Panc1 (cell line): ENCODE measurements around the gene SERPINA3. TPM values are rescaled to one million over a fixed set of nuclear protein-coding genes. Genes with fewer than 3 reads are reported as not detected.

Experiments
- ATAC-seq: fragments of 200-7000 bp; cut with Tn5 transposase; 2 replicates; pipeline ENCODE4 v1.9.1; 2020; ENCODE audit warnings: mild to moderate bottlenecking, moderate library complexity
- BruUV-seq: library from RNA; stranded (reverse); fragments of 400-500 nt; replicated peaks from 2 replicates; lab custom pipeline; 2021; lab: Mats Ljungman, UMichigan
- CTCF ChIA-PET: fragments of 300-600 bp; sonication (Branson Sonifier 250); formaldehyde crosslinking; loops from one replicate; lab custom pipeline; 2022; ENCODE audit warnings: antibody characterized with exemption; lab: Charles Lee
- POLR2A ChIA-PET: fragments of 300-600 bp; sonication (Branson Sonifier 250); formaldehyde crosslinking; loops from one replicate; lab custom pipeline; 2022; ENCODE audit warnings: antibody characterized with exemption; lab: Charles Lee
- DNase-seq: peaks from one replicate; pipeline ENCODE4 v3.0.0-alpha.2; 2010; ENCODE audit warnings: low read depth, low spot score
- H3K27ac ChIP-seq: 2 replicates; pipeline ENCODE4 v1.5.1; 2011; ENCODE audit warnings: mild to moderate bottlenecking, low read length, inconsistent platforms
- H3K27me3 ChIP-seq: fragments of 200-500 bp; sonication (Bioruptor generic); 2 replicates; pipeline ENCODE4 v1.6.0; 2014; ENCODE audit warnings: low read length, inconsistent platforms; ENCODE audit not compliant: control insufficient read depth, insufficient read depth
- H3K36me3 ChIP-seq: fragments of 200-500 bp; sonication (Bioruptor generic); 2 replicates; pipeline ENCODE4 v1.5.1; 2014; ENCODE audit warnings: inconsistent platforms, mild to moderate bottlenecking, low read length, moderate library complexity; ENCODE audit not compliant: control insufficient read depth, insufficient read depth
- H3K4me1 ChIP-seq: 2 replicates; pipeline ENCODE4 v1.5.1; 2011; ENCODE audit warnings: inconsistent platforms, mild to moderate bottlenecking, low read length, moderate library complexity; ENCODE audit not compliant: control insufficient read depth, insufficient read depth
- H3K4me3 ChIP-seq, 2 experiments: 2 replicates each; pipeline ENCODE4 v1.5.1; 2011 to 2012; ENCODE audit warnings: low read depth in 2 of 2, low read length in 2 of 2, mild to moderate bottlenecking in 2 of 2, inconsistent platforms in 1 of 2, moderate library complexity in 1 of 2
- H3K9me3 ChIP-seq: fragments of 200-500 bp; sonication (Bioruptor generic); 2 replicates; pipeline ENCODE4 v1.5.1; 2014; ENCODE audit warnings: low read depth, mild to moderate bottlenecking, inconsistent platforms, low read length, moderate library complexity; ENCODE audit not compliant: control insufficient read depth, insufficient read depth
- POLR2AphosphoS5 ChIP-seq: IDR thresholded peaks from 2 replicates; pipeline ENCODE4 v1.6.1; 2012; ENCODE audit warnings: mild to moderate bottlenecking, low read depth, low read length, moderate library complexity
- SIN3A ChIP-seq: IDR thresholded peaks from 2 replicates; pipeline ENCODE4 v1.6.1; 2012; ENCODE audit warnings: low read depth, mild to moderate bottlenecking, low read length, moderate library complexity, borderline replicate concordance; ENCODE audit not compliant: insufficient read depth
- TCF7L2 ChIP-seq: IDR thresholded peaks from 2 replicates; pipeline ENCODE4 v1.6.1; 2011; ENCODE audit warnings: mild to moderate bottlenecking, low read depth, low read length, inconsistent platforms
- in situ Hi-C: cut with HindIII; loops from 2 replicates; pipeline ENCODE4 v1.10.0; 2016; ENCODE audit warnings: low sequenced_read_pairs, low pct_unique_long_range_greater_than_20kb
- intact Hi-C: fragments of 100-400 bp; cut with micrococcal nuclease; formaldehyde crosslinking; loops from one replicate; pipeline ENCODE4 v1.10.0; 2022; ENCODE audit not compliant: unreplicated experiment
- total RNA-seq: library from RNA; stranded (reverse); gene quantifications from one replicate; pipeline ENCODE4 v1.2.1, GENCODE V29; 2021; ENCODE audit not compliant: unreplicated experiment
- TF ChIP-seq, protein P1 (sequence below): fragments of 450-650 bp; IDR thresholded peaks from 2 replicates; pipeline ENCODE4 v1.5.1; 2017; ENCODE audit warnings: mild to moderate bottlenecking
- TF ChIP-seq, protein P2 (sequence below), 2 experiments: IDR thresholded peaks; 2 replicates each; pipeline ENCODE4 v1.6.1; 2011 to 2012; ENCODE audit warnings: low read depth in 2 of 2, control low read depth in 1 of 2, low read length in 1 of 2, mild to moderate bottlenecking in 1 of 2, moderate library complexity in 1 of 2; ENCODE audit not compliant: insufficient read depth in 1 of 2

The SERPINA3 gene
- total RNA-seq, 1 experiment from 2014 or later = 5.7 TPM

- intact Hi-C loops (no loop called here), in situ Hi-C loops (no loop called here)
- DNase-seq (no peak), ATAC-seq (no peak)
- TF ChIP-seq, protein P1, sequence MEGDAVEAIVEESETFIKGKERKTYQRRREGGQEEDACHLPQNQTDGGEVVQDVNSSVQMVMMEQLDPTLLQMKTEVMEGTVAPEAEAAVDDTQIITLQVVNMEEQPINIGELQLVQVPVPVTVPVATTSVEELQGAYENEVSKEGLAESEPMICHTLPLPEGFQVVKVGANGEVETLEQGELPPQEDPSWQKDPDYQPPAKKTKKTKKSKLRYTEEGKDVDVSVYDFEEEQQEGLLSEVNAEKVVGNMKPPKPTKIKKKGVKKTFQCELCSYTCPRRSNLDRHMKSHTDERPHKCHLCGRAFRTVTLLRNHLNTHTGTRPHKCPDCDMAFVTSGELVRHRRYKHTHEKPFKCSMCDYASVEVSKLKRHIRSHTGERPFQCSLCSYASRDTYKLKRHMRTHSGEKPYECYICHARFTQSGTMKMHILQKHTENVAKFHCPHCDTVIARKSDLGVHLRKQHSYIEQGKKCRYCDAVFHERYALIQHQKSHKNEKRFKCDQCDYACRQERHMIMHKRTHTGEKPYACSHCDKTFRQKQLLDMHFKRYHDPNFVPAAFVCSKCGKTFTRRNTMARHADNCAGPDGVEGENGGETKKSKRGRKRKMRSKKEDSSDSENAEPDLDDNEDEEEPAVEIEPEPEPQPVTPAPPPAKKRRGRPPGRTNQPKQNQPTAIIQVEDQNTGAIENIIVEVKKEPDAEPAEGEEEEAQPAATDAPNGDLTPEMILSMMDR = no peak
- TF ChIP-seq SIN3A = no peak
- TF ChIP-seq POLR2AphosphoS5 = no peak
- no peak for TF ChIP-seq TCF7L2
- TF ChIP-seq, protein P2, sequence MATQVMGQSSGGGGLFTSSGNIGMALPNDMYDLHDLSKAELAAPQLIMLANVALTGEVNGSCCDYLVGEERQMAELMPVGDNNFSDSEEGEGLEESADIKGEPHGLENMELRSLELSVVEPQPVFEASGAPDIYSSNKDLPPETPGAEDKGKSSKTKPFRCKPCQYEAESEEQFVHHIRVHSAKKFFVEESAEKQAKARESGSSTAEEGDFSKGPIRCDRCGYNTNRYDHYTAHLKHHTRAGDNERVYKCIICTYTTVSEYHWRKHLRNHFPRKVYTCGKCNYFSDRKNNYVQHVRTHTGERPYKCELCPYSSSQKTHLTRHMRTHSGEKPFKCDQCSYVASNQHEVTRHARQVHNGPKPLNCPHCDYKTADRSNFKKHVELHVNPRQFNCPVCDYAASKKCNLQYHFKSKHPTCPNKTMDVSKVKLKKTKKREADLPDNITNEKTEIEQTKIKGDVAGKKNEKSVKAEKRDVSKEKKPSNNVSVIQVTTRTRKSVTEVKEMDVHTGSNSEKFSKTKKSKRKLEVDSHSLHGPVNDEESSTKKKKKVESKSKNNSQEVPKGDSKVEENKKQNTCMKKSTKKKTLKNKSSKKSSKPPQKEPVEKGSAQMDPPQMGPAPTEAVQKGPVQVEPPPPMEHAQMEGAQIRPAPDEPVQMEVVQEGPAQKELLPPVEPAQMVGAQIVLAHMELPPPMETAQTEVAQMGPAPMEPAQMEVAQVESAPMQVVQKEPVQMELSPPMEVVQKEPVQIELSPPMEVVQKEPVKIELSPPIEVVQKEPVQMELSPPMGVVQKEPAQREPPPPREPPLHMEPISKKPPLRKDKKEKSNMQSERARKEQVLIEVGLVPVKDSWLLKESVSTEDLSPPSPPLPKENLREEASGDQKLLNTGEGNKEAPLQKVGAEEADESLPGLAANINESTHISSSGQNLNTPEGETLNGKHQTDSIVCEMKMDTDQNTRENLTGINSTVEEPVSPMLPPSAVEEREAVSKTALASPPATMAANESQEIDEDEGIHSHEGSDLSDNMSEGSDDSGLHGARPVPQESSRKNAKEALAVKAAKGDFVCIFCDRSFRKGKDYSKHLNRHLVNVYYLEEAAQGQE (IDR thresholded peaks at IDR 0.05; ENCODE audit: insufficient read depth in 1 of 2, low read depth in 2 of 2, low read length in 1 of 2) = no peak
- Histone ChIP-seq H3K27me3 (no peaks in the 10 kb centered on the region), H3K9me3 (no peaks in the 10 kb centered on the region), H3K4me3 (no peak overlapping the region), H3K27ac (no peak overlapping the region), H3K4me1 (no peaks in the 10 kb centered on the region), H3K36me3 (no peaks in the 10 kb centered on the region)
- ChIA-PET CTCF (no interaction called here), POLR2A (no interaction called here)
- BruUV-seq = no TSS peak
Observed at GRCh38 chr14:94660306-94660946, 48.2 kb downstream of the SERPINA3 start.

DNA sequence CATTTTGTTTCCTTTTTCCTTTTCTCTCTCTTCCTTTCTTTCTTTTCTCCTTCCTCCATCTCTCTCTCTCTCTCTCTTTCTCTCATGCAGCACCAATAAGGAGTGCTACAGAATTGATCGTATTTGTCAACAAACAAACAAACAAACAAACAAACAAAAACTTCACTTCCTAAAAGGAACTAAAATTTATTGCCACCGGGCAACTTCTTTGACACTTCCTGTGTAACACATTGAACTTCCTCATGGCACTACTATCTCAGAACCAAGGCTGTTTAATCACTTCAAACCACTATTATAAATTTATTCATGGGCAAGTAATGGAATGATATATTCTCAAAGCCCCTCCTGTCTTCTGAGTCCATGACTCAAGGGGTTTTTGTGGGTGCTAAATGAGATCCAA, 51.3 kb downstream of the SERPINA3 start:
- intact Hi-C loops (no loop called here), in situ Hi-C loops (no loop called here)
- Histone ChIP-seq H3K27ac (no peak overlapping the region), H3K4me3 (no peak overlapping the region), H3K9me3 (no peaks in the 10 kb centered on the region), H3K4me1 (no peaks in the 10 kb centered on the region), H3K36me3 (no peaks in the 10 kb centered on the region), H3K27me3 (no peaks in the 10 kb centered on the region)
- POLR2A ChIA-PET = no interaction called here
- CTCF ChIA-PET = no interaction called here
- BruUV-seq = no TSS peak
- TF ChIP-seq, protein P2 (IDR thresholded peaks at IDR 0.05; ENCODE audit: insufficient read depth in 1 of 2, low read depth in 2 of 2, low read length in 1 of 2) = no peak
- DNase-seq (no peak), ATAC-seq (no peak)
